NCI-H345 treated with DMSO at 0.1 percent for 48 hours (cell line): Measurements from ENCODE around the gene ZFYVE27.

ENCODE experiments used
- DNase-seq: peaks from one replicate; lab custom pipeline; 2025; ENCODE audit not compliant: unreplicated experiment; lab: John Stamatoyannopoulos, UW

ZFYVE27 gene

GRCh38 chr10:97743169-97743943 lies 6.4 kb downstream of the ZFYVE27 start:
- DNase-seq = no peak

- DNase-seq = no peak
These were observed 7.6 kb downstream of the ZFYVE27 start for GRCh38 chr10:97744405-97745035.

DNA sequence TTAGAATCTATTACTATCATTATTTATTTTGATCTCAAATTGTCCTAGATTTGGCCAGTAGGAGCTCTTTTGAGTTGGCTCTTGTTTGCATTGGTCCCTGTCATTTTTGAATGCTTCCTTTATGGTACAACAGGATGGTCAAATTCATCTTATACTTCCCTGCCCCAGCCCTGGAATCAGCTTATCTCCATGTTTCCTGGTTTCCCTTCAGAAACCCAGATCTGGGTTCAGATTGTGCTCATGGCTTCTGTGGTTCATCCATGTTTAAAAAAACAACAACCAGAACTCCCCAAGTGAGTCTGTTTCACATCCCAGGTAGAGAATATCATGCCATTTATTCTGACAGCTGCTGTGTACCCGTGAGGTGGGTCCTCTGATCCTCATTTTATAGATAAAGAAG lies 10.6 kb downstream of the ZFYVE27 start:
- no peak for DNase-seq

- no peak for DNase-seq
These were observed 11.2 kb downstream of the ZFYVE27 start for GRCh38 chr10:97748116-97748515.

DNA sequence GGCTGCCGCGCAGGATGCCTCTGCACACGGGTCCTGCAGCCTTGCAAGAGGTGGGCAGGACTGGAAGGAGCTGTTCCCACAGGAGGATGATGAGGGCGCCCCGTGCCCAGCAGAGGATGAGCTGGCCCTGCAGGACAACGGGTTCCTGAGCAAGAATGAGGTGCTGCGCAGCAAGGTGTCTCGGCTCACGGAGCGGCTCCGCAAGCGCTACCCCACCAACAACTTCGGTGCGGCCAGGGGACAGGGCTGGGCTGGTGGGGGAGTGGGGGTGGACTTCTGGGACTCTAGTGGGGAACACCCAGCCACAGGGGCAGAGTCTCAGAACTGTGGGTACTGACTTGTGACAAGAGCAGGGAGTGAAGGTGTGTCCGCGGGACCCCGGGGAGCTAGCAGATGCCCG lies 16.0 kb downstream of the ZFYVE27 start:
- no peak for DNase-seq

DNA sequence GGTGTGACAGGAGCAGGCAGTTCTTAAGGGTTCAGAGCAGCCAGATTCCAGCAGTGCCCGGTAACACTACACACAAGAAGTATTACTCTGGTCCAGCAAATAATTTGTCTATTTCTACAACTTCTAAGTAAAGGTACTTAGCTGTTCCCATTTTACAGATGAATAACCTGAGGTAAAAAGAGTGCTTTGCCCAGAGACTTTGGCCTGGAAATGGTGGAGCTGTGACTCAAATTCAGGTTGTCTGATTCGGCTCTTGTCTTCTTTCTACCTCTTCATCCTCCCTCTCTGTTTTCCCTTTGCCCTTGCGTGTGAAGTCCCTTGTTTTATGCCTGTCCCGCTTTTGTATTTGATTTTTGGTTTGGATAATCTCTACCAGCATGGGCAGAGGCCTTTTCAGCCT lies 17.8 kb downstream of the ZFYVE27 start:
- DNase-seq = no peak

- DNase-seq = no peak
These were observed 18.8 kb downstream of the ZFYVE27 start for GRCh38 chr10:97755718-97756117.

GRCh38 chr10:97757471-97757870 lies 20.5 kb downstream of the ZFYVE27 start:
- no peak for DNase-seq

GRCh38 chr10:97759158-97759887 lies 22.4 kb downstream of the ZFYVE27 start:
- DNase-seq = peak; percentile 24

DNA sequence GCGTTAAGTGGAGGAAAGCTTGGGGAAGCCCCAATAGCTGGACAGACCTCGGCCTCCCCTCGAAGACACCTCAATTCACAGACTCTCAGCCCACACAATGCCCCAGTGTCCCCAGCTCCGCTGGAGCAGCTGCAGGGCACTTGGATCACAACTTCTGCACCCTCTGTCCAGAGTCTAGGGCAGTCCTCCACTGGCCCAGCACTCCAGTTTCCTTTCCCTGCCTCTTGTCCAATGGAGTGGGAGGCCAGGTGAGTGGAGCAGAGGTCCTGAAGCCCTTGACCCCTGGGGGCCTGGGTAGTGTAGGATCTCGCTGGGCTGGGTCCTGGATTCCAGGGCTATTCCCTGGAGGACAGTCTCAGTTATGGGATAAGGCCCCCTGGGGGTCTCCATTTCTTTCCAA lies 23.0 kb downstream of the ZFYVE27 start:
- DNase-seq = no peak

GRCh38 chr10:97760461-97761257 lies 23.7 kb downstream of the ZFYVE27 start:
- no peak for DNase-seq

DNA sequence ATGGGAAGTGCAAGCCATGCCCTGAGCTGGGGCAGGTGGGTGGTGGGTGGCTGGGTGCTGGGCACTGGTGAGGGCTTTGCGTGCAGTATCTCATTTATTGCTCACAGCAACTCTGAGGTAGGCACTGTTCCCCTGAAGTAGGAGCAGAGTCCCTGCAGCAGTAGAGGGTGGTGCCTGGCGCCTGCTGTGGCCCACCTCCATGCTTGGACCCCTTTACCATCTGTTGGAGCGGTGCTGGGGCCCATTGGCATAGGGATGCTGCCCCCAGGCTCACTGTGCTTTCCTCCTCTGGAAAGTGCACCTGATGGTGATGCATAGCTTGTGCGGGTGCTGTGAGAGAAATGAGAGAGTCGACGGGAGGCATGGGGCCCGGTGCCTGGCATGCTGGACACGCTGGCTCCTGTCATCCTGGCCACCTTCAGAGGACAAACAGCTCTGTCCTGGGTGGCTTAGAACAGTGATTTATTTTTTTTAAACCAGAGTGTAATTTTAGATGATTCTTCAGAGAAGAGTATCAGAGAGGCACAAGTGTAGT lies 24.5 kb downstream of the ZFYVE27 start:
- no peak for DNase-seq

- no peak for DNase-seq
These were observed 25.1 kb downstream of the ZFYVE27 start for GRCh38 chr10:97762056-97762455.

DNA sequence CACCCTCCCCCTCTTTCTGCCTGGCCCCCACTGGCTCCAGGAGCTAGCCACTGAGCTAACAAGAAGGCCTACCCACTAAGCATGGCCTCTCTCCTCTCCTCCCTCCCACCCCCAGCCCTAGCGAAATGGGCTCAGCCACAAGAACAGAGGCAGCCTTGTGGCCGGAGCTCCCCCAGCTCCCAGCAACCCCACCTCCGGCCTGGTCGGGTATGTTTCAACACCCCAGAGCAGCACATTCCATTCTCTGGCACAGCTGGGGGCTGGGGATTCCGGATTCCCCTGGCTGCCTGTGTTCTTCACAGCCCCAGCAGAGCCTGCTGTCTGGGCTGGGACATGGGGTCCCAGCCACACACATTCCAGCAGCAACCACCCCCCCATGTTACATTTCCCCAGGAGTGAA lies 25.9 kb downstream of the ZFYVE27 start:
- no peak for DNase-seq

GRCh38 chr10:97763411-97763810 lies 26.5 kb downstream of the ZFYVE27 start:
- no peak for DNase-seq

DNA sequence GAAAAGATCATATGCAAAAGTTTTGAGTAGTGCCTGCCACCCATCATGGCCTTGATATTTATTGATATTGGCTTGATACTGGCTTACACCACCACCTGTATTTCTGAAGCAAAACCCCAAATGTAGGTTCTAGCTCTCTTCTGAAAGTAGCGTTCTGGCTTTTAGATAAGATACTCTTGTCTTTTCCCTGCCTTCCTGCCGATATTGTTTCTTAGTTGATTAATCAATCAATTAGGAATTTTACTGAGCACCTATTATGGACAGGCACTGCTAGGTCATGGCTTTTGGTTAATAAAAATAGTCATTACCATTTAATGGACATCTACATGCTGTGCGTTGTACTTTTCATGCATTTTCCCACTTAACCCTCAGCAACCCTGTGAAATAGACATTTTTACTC lies 27.0 kb downstream of the ZFYVE27 start:
- DNase-seq = no peak

DNA sequence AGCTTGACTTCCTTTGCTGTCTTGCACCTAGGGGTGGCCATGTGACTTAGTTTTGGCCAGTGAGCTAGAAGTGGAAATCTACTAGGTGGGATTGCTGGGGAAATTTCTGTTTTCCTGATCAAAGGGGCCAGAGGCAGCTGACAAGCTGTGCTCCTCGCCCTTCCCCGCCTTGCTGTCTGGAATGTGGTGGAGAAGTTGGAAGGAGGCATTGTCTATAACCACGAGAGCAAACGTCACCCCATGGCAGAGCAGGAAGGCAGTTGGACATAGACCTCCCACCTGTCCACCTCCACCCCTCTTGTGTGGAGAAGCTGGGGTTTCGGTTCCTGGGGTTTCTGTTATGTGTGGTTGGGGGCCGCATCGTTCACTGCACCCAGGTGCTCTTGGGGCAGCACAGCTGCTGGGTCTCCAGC lies 27.6 kb downstream of the ZFYVE27 start:
- no peak for DNase-seq

- no peak for DNase-seq
These were observed 28.3 kb downstream of the ZFYVE27 start for GRCh38 chr10:97765201-97765600.

GRCh38 chr10:97766106-97766810 lies 29.3 kb downstream of the ZFYVE27 start:
- no peak for DNase-seq
